Memory B cell (primary cell): ENCODE results near the gene KMT2E.

Experiments
- ATAC-seq: fragments of 150-1000 bp; cut with Tn5 transposase; 2 replicates; pipeline ENCODE4 v1.10.0; 2021; ENCODE audit warnings: low read depth, mild to moderate bottlenecking, moderate library complexity
- DNase-seq, 2 donors: peaks; one replicate each; pipeline ENCODE4 v3.0.0; 2022; ENCODE audit warnings: low spot score in 2 of 2
- H3K27ac Mint-ChIP-seq: one replicate; pipeline ENCODE4 v1.8.0; 2022; ENCODE audit warnings: mild to moderate bottlenecking, moderate library complexity, mixed read lengths
- H3K27me3 Mint-ChIP-seq: one replicate; pipeline ENCODE4 v1.8.0; 2022; ENCODE audit warnings: mixed read lengths
- H3K36me3 Mint-ChIP-seq: one replicate; pipeline ENCODE4 v1.8.0; 2022; ENCODE audit warnings: mild to moderate bottlenecking, mixed read lengths
- H3K4me1 Mint-ChIP-seq: one replicate; pipeline ENCODE4 v1.8.0; 2022; ENCODE audit warnings: mixed read lengths
- H3K4me3 Mint-ChIP-seq: one replicate; pipeline ENCODE4 v1.8.0; 2022; ENCODE audit warnings: mild to moderate bottlenecking, moderate library complexity, mixed read lengths
- H3K9me3 Mint-ChIP-seq: one replicate; pipeline ENCODE4 v1.8.0; 2022; ENCODE audit warnings: mixed read lengths

Gene KMT2E

DNA sequence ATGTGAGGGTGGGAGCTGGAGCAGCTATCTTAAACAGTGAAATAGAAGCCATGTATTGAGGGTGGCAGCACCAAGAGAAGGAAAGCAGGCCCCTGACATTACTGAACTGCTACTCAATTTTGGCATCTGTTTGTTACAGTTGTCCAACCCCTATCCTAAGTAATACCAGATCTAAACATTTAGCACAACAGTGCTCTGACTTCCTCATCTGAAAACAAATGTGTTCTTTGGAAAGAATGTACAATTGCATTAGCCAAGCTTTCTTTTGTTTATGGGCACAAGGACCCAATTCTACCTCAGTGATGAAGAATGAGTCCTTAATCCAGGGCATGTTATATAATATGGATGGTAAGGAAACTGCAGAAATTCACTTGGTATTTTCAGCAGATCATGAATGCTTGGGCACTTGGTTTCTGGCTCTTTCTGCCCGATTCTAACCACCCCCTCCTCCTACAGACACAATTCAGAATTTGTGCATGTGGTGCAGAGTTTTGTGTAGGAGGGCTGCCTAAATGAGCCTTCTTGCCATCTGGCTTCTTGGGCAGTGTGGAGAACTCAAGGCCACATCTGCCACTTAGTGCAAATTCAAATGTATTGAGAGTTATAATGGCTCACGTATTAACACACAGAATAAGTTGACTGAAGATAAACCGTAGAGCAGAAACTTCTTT, 36.9 kb upstream of the KMT2E start:
- Mint-ChIP-seq H3K4me3 (no peak overlapping the region), H3K4me1 (peaks cover 14% of the 10 kb centered on the region), H3K9me3 (no peaks in the 10 kb centered on the region), H3K27me3 (no peaks in the 10 kb centered on the region), H3K27ac (peak overlapping the region; percentile 84), H3K36me3 (no peaks in the 10 kb centered on the region)
- DNase-seq (no peak), ATAC-seq (no peak)

DNA sequence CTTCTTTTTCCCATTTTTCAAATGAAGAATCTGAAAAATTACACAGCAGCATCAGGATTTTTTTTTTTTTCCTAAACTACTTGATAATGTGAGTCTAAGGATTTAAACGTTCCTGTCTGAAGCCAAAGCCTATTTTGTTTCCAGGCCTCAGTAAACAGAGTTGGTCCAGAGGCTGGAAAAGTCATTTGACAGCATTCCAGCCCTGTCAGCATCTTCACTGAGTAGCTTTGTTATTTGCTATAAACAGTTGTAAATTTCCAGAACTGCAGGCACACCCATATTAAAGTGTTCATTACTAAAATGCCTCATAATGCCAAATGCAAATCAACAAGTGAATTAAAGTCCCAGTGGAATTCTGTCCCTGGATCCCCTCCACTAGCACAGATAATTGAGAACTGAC, 35.5 kb upstream of the KMT2E start:
- no peaks in the 10 kb centered on the region for H3K36me3 Mint-ChIP-seq
- DNase-seq (no peak), ATAC-seq (no peak)
- no peak overlapping the region for H3K4me3 Mint-ChIP-seq
- peaks cover 19% of the 10 kb centered on the region for H3K4me1 Mint-ChIP-seq
- H3K27me3 Mint-ChIP-seq: no peaks in the 10 kb centered on the region
- H3K27ac Mint-ChIP-seq: peak overlapping the region; percentile 84
- H3K9me3 Mint-ChIP-seq: no peaks in the 10 kb centered on the region

DNA sequence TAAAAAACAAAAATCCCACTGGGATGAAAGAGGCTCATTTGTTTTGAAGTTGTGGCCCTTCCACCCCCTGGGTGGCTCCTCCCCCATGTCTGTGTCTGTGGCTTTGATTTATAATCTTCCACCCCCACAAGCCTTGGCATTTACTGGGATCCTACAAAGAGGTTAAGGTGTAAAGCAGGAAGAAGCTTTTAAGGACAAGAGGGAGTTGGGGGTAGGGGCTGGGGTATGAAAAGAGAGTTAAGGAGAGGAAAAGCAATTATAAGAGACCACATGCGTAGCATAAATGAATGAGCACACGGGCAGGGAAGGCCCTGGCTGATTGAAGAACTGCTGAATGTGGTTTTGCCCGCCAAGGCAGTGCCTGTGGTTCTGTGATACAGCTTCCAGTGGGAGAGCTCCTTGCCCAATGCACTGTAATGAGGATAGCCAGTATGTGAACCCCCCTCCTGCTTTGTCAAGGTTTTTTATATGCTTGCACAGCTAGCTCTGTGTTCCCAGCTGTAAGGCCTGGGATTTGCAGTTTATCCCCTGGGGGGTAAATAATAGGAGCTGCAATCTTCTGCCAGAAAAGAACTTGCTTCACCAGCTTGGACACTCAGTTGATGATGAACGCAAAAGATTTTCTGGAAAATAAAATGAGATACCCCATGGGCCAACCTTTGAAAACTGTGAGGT, 34.7 kb upstream of the KMT2E start:
- peak overlapping the region; percentile 35 for H3K27ac Mint-ChIP-seq
- peaks cover 18% of the 10 kb centered on the region for H3K4me1 Mint-ChIP-seq

DNA sequence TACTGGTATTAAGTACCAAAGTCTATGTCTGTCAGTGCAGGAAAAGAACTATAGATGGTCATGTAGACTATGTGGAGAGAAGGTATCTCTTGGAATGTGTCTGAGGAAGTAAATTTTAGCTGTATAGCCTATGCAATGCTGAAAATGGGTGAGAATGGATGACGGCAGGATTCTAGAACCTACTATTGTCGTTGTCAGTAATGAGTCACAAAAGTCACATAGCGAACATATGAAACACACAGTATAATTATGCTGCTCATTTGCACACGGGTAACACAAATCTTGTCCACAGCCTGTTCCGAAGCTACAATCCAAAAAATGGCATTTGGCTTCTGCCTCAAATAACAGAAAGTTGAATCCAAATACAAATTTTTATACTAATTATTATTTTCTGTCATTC, 33.6 kb upstream of the KMT2E start:
- ATAC-seq (no peak), DNase-seq (no peak)
- H3K36me3 Mint-ChIP-seq: no peaks in the 10 kb centered on the region
- H3K27me3 Mint-ChIP-seq: no peaks in the 10 kb centered on the region
- peak overlapping the region; percentile 90 for H3K27ac Mint-ChIP-seq
- no peak overlapping the region for H3K4me3 Mint-ChIP-seq
- peaks cover 29% of the 10 kb centered on the region for H3K4me1 Mint-ChIP-seq
- H3K9me3 Mint-ChIP-seq: no peaks in the 10 kb centered on the region

More for the DNA sequence above, 34.7 kb upstream of the KMT2E start:
- Mint-ChIP-seq H3K4me3 (no peak overlapping the region), H3K27me3 (no peaks in the 10 kb centered on the region), H3K9me3 (no peaks in the 10 kb centered on the region), H3K36me3 (no peaks in the 10 kb centered on the region)
- DNase-seq: no peak
- ATAC-seq: no peak

DNA sequence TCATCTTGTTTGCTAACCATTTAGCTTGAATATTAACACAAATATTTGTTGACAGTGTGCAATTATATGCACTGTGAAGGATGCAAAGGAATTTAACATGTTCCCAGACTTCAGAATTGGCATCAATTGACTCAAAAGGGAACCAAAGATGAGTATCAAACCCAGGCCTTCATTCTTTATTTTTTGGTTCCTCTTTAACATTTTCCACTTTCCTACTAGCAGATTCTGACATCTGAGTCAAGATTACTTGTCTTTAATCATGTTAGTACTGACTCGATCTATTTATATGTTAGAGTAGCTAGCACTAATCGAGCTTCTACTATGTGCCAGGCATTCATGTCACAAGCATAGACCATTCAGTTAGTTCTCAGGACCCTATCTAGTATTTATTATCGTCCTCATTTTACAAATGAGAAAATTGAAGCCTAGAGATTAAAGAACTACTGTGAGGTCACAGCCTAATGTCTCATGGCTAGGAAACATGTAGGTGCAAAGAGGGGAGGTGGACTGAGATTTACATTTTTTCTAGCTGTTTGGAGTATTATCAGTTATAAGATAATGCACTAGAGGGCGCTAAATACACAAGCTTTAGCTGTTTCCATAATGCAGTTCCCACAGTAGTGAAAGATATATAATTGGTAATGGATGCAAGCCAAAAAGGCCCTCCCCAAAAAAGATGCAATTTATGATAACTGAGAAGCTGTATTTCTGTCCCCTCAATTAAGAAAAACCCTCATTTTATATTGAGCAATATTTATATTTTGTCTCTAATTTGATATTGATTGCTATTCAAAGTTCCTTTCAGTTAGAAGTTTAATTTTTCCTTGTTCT, 32.9 kb upstream of the KMT2E start:
- peak overlapping the region; percentile 90 for H3K27ac Mint-ChIP-seq
- DNase-seq (peak in 1 of 2 donors; percentile 65), ATAC-seq (peak; percentile 12)
- H3K27me3 Mint-ChIP-seq: no peaks in the 10 kb centered on the region
- H3K36me3 Mint-ChIP-seq: no peaks in the 10 kb centered on the region
- H3K9me3 Mint-ChIP-seq: no peaks in the 10 kb centered on the region
- H3K4me3 Mint-ChIP-seq: no peak overlapping the region
- H3K4me1 Mint-ChIP-seq: peaks cover 31% of the 10 kb centered on the region

DNA sequence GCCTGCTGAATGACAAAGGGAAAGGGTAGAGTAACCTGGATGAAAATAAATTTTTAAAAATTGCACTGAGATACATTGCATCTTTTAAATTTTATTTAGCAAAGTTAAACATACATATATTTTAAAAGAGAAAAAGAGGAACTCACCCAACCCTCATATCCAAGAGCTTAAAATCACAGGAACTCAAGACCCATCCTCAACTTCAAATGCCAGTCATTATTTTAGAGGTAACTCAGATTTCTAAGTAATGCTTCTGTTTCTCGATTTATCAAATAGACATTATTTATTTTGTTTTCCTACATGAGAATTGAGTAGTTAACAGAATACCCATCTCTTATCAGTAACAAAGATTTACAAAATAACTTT, 32.4 kb upstream of the KMT2E start:
- H3K4me1 Mint-ChIP-seq: peaks cover 36% of the 10 kb centered on the region
- H3K27me3 Mint-ChIP-seq: no peaks in the 10 kb centered on the region
- H3K4me3 Mint-ChIP-seq: no peak overlapping the region
- H3K27ac Mint-ChIP-seq: peak overlapping the region; percentile 90
- no peaks in the 10 kb centered on the region for H3K36me3 Mint-ChIP-seq
- H3K9me3 Mint-ChIP-seq: no peaks in the 10 kb centered on the region
- no peak for ATAC-seq
- DNase-seq: no peak

DNA sequence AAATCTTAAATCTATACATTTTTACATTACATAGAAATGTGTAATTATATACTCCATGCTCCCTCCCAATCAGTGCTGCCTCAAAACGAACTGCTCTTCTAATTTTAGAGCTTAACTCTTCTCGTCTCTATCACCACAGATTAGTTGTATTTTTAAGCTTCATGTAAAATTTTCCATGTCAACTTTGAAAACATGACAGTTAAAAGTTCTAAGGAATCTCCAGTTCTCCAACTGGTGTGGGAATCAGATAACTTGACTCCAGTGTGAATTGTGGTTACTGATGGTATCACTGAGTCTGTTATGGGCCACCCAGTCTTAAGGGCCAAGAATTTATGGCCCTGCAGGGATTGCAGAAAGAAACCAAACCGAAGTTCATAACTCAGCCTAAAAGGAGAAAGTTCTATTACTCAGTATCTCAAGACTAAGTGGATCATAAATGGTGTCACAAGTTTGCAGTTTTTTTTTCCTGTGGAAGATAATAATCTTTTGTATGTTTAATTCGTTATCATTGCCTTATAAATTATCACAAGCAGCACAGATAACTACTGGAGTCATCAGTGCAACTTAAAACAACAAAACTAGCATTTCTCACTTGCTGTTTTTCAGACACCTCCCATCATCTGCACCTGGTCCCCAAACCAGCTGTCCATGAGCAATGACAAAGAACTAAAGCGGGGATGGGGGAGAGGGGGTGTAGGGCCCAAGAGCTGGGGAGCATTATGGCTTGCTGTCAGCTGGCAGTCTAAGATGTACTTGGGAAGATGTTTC, 31.5 kb upstream of the KMT2E start:
- Mint-ChIP-seq H3K4me1 (peaks cover 34% of the 10 kb centered on the region), H3K4me3 (peak overlapping the region; percentile 100), H3K36me3 (no peaks in the 10 kb centered on the region), H3K27me3 (no peaks in the 10 kb centered on the region), H3K9me3 (no peaks in the 10 kb centered on the region), H3K27ac (peak overlapping the region; percentile 99)
- DNase-seq (no peak), ATAC-seq (no peak)

DNA sequence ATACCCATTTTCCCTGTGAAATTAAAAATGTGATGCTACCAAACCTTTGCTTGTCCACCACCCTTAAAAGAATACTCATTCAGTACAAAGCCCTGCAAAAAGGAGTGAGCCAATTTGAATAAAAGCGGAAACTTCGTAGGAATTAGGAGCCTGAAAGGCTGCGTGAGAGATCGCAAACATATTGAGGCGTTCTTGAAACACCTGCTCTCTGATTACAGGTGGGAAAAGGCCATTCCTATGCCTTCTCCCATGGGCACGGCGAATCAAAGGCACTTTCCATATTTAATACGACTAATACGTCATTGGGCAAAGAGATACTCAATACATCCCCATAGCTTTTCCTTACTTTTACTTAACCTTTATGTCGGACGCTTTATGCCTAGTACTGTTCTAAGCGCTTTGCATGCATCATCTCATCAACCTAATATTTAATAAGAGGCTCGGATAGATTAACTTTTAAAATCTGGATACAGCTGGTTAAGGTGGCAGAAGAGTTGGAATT, 30.9 kb upstream of the KMT2E start:
- H3K4me1 Mint-ChIP-seq: peaks cover 34% of the 10 kb centered on the region
- H3K27ac Mint-ChIP-seq: peak overlapping the region; percentile 99
- ATAC-seq (no peak), DNase-seq (no peak)
- H3K9me3 Mint-ChIP-seq: no peaks in the 10 kb centered on the region
- peak overlapping the region; percentile 100 for H3K4me3 Mint-ChIP-seq
- H3K27me3 Mint-ChIP-seq: no peaks in the 10 kb centered on the region
- H3K36me3 Mint-ChIP-seq: no peaks in the 10 kb centered on the region

DNA sequence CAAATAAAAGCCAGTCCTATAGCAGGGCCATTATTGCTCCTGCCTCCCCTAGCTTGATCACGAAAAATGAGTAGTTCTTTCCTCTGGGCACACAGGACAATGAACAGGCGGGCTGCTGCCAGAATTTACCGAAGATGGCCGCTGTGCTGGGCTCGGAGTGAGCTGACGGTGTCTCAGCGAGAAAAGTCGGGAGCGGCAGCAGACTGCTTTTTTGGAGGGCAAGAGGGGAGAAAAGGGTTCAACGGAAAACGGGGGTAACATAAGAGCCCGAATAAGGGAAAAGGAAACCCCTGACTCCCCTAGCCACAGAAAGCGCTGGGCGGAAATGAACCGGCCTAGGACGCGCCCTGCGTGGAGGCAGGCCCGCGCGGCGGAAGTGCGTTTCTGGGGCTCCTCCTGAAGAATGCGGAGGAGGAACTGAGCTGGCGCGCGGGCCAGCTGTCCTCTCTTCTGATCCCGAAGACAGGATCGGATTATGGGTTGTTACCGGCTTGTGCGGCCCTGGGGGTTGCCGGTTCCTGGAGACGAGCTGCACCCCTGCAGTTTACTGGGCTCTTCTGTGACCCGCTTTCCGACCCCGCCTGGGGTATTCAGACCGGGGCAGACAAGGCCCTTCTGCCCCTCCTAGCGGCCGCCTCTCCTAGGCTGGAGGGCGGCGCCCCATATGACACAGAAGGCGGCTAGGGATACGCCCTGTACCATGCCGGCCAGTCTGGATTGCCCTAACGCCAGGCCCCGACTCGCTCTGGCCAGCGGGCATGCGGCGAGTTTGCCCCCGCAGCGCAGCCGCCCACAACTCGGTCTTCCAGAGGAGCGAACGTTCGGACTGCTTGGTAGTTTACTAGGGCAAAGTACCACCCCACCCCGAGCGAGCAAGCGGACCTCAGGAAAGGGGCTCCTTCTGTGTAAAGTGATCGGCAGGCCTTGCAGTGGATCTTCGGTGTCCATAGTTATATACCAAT, 30.1 kb upstream of the KMT2E start:
- Mint-ChIP-seq H3K36me3 (peaks cover 2% of the 10 kb centered on the region), H3K9me3 (no peaks in the 10 kb centered on the region), H3K4me1 (peaks cover 37% of the 10 kb centered on the region), H3K4me3 (peak overlapping the region; percentile 100), H3K27ac (peak overlapping the region; percentile 99), H3K27me3 (no peaks in the 10 kb centered on the region)
- peak; percentile 84 for ATAC-seq
- peak; percentile 77 to 79 for DNase-seq

DNA sequence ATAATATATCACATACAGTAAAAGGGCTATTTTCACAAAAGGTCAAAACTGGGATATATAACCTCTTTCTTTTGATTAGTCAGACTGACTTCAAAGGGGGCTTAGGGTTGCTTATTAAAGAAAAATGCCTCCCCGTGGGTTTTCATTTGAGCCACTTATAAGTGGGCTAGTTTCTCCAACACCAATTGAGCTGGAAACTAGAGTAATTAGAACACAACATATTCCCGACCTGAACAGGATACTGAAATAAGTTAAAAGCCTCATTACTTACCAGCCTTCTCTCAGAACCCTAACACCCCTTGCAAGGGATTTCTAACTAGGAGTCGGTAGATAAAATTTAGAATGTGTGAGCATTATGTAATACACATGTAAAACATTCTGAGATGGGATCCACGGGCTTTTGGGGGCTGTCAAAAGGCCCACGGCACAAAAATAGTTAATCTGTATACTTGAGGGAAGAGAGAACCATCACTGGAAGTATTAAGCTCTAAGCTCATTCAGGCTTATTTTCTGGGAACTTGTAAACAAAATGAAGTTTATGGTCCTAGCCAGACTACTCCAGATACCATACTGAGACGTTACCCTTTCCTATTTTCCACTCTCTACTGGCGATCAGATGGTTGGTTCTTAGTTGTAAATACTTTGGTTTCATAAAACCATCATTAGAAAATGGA, 29.3 kb upstream of the KMT2E start:
- Mint-ChIP-seq H3K4me3 (peak overlapping the region; percentile 100), H3K36me3 (peaks cover 3% of the 10 kb centered on the region), H3K4me1 (peaks cover 37% of the 10 kb centered on the region), H3K27ac (peak overlapping the region; percentile 99), H3K9me3 (no peaks in the 10 kb centered on the region), H3K27me3 (no peaks in the 10 kb centered on the region)
- no peak for DNase-seq
- no peak for ATAC-seq

DNA sequence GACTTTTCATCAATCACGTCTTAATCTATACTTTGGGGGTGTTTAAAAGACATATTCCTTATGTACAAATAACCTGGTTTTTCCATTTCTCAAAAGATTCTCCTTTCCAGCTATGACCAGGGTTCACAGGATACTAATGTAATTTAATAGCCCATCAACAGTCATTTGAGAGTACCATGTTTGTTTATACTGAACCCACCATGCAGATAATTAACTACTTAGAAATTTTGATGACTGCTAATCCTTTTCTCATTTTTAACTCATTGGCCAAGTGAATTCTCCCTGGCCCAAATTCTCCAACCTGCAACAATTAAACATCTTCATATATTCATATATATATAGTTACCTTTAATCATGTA, 28.8 kb upstream of the KMT2E start:
- no peak overlapping the region for H3K4me3 Mint-ChIP-seq
- H3K36me3 Mint-ChIP-seq: peaks cover 3% of the 10 kb centered on the region
- DNase-seq (no peak), ATAC-seq (no peak)
- H3K27me3 Mint-ChIP-seq: no peaks in the 10 kb centered on the region
- no peaks in the 10 kb centered on the region for H3K9me3 Mint-ChIP-seq
- peak overlapping the region; percentile 99 for H3K27ac Mint-ChIP-seq
- H3K4me1 Mint-ChIP-seq: peaks cover 40% of the 10 kb centered on the region

DNA sequence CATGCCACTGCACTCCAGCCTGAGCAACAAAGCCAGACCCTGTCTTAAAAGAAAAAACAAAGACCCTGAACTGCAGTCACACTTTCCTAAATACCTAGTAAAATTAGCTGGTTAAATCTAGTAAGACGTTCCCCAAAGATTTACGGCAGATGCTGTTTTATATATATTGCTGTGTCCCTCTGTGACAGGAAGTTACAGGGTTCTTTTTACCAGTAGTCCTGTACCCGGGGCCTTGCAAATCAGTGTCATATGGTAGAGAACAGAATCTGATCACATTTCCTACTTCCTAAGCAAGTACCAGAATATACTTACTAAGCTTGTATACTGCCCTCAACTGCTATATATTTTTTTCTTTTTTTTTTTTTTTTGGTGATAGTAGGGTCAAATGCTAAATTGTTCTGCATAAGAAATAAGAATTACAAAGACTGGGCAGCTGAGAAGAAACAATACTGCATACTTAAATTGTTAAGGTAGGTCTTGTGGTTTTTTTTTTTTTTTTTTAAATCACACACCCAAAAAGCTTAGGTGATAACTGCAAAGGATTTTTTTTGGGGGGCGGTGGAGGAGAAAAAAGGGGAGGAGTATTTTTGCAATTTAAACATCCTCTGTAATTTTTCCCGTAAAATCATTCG, 27.3 kb upstream of the KMT2E start:
- H3K4me1 Mint-ChIP-seq: peaks cover 34% of the 10 kb centered on the region
- ATAC-seq (no peak), DNase-seq (no peak)
- peaks cover 4% of the 10 kb centered on the region for H3K36me3 Mint-ChIP-seq
- no peak overlapping the region for H3K4me3 Mint-ChIP-seq
- H3K27ac Mint-ChIP-seq: peak overlapping the region; percentile 99
- H3K9me3 Mint-ChIP-seq: no peaks in the 10 kb centered on the region
- H3K27me3 Mint-ChIP-seq: no peaks in the 10 kb centered on the region
